ENCODE data around the gene KIFBP. TPM values are rescaled to one million over a fixed set of nuclear protein-coding genes. Genes with fewer than 3 reads are reported as not detected.
A peak's percentile ranks its signal among the peaks of the same experiment; 100 is the strongest.

KIFBP gene
- total RNA-seq, 1 donor from 2014 or later, result 20.6 TPM

DNA sequence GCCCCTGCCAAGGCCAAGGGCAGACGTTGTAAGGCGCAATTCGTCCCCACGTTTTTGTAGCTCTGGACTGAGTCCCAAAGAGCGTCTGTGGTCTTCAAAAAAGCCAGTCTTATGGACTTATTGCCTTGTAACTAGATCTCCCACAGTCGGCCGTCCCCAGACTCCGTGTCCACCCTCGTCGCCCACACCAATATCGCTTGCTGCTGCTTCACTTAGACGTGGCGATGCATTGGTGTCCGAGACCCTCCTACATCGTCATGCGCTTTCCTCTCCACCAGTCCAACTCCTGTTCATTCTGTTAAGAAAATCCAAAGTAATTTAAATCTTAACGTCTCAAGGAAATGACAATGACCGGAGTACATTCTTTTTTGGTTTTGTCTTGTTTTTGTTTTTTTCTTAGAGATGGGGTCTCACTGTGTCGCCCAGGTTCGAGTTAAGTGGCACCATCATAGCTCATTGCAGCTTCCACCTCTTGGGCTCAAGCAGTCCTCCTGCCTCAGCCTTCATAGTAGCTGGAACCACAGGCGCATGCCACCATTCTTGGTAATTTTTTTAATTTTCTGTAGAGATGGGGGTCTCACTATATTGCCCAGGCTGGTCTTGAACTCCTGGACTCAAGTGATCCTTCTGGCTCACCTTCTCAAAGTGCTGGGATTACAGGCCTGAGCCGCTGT lies 851 bp downstream of the KIFBP start:
- DNase-seq (no peak), ATAC-seq (peak in 1 of 2 donors; percentile 6)
- Histone ChIP-seq H3K4me3 (peak overlapping the region; percentile 90), H3K4me1 (peaks cover 51% of the 10 kb centered on the region), H3K27me3 (ENCODE audit: low read depth) (no peaks in the 10 kb centered on the region), H3K27ac (peak overlapping the region; percentile 88), H3K9me3 (no peaks in the 10 kb centered on the region), H3K36me3 (peaks cover 13% of the 10 kb centered on the region)
- intact Hi-C loops (cut with DNase I), result no loop called here
- TF ChIP-seq, protein P1, sequence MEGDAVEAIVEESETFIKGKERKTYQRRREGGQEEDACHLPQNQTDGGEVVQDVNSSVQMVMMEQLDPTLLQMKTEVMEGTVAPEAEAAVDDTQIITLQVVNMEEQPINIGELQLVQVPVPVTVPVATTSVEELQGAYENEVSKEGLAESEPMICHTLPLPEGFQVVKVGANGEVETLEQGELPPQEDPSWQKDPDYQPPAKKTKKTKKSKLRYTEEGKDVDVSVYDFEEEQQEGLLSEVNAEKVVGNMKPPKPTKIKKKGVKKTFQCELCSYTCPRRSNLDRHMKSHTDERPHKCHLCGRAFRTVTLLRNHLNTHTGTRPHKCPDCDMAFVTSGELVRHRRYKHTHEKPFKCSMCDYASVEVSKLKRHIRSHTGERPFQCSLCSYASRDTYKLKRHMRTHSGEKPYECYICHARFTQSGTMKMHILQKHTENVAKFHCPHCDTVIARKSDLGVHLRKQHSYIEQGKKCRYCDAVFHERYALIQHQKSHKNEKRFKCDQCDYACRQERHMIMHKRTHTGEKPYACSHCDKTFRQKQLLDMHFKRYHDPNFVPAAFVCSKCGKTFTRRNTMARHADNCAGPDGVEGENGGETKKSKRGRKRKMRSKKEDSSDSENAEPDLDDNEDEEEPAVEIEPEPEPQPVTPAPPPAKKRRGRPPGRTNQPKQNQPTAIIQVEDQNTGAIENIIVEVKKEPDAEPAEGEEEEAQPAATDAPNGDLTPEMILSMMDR (IDR thresholded peaks at IDR 0.05), result no peak

DNA sequence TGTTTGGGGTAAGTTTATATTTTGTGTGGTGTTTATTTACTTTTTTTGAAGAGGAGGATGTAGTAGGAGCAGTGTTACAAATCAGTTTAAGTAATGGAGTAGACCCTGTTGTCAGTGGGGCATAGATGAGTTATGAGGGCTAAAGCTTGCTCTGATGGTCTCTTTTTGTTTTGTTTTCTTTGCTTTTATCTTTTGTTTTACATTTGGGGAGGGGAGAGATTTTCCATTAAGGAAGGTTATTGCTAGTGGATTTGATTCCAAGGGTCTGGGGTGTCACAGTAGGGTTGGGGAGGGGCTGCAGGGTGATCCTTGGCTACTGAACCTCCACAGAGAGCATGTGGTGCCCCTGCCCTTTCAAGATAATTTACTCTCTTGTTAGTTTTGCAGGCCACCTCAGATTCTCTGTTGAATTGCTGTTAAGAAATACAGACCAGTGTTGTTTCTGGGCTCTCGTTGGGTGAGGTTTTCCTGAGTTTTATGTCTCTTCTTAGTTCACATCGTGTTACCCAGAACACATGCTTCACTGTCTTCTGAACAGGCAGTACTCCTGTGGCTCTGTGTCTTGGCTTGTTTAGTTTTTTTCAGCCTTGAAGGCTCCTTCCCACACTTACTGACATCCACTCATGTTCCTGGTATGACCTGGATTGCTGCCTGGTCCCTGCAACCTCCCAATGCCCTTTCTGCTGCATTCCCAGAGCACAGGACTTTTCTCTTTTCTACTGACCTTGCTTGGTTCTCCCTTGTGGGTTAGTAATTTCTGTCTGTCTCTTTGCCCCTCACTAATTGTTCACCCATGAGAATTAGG lies 4.2 kb downstream of the KIFBP start:
- Histone ChIP-seq H3K27ac (no peak overlapping the region), H3K27me3 (ENCODE audit: low read depth) (no peaks in the 10 kb centered on the region), H3K4me1 (peaks cover 50% of the 10 kb centered on the region), H3K4me3 (no peak overlapping the region), H3K9me3 (no peaks in the 10 kb centered on the region), H3K36me3 (no peaks in the 10 kb centered on the region)
- no peak for DNase-seq
- TF ChIP-seq, protein P1 (IDR thresholded peaks at IDR 0.05), result no peak
- ATAC-seq, result peak in 1 of 2 donors; percentile 5
- intact Hi-C loops (cut with DNase I), result no loop called here

DNA sequence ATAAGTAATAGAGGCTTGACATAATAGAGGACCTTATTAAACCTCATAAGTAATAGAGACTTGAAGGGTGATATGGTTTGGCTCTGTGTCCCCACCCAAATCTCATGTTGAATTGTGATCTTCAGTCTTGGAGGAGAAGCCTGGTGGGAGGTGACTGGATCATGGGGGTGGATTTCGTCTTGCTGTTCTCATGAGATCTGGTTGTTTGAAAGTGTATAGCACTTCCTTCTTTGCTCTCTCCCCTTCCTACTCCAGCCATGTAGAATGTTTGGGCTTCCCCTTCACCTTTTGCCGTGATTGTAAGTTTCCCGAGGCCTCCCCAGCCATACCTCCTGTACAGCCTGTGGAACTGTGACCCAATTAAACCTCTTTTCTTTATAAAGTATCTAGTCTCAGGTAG lies 8.6 kb downstream of the KIFBP start:
- Histone ChIP-seq H3K4me1 (peaks cover 22% of the 10 kb centered on the region), H3K27me3 (ENCODE audit: low read depth) (no peaks in the 10 kb centered on the region), H3K9me3 (no peaks in the 10 kb centered on the region), H3K36me3 (peaks cover 25% of the 10 kb centered on the region), H3K27ac (no peak overlapping the region), H3K4me3 (no peak overlapping the region)
- TF ChIP-seq, protein P1 (IDR thresholded peaks at IDR 0.05), result no peak
- intact Hi-C loops (cut with DNase I), result no loop called here
- DNase-seq, result no peak
- no peak for ATAC-seq

DNA sequence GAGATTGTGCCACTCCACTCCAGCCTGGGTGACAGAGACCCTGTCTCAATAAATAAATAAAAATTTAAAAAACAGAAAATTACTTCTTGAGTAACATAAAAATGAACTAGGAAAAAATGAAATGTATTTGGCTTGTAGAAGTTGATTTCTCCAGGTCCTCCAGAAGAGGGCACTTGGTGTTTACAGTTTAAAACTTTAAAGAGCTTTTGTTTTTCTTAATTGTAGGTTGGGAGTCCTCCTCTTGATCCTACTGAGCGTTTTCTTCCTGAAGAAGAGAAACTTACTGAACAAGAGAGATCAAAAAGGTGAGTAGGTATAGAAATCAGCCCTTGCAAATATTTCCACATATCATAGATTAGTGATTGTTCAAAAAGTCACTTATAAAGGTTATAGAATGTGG lies 16.2 kb downstream of the KIFBP start:
- Histone ChIP-seq H3K27me3 (ENCODE audit: low read depth) (no peaks in the 10 kb centered on the region), H3K27ac (no peak overlapping the region), H3K9me3 (no peaks in the 10 kb centered on the region), H3K4me3 (no peak overlapping the region), H3K36me3 (peaks cover 63% of the 10 kb centered on the region), H3K4me1 (no peaks in the 10 kb centered on the region)
- TF ChIP-seq, protein P1 (IDR thresholded peaks at IDR 0.05), result peak; percentile 57
- peak in 1 of 2 donors; percentile 57 for ATAC-seq
- intact Hi-C loops (cut with DNase I), result loop anchor here (10.0 kb wide), 1 partner anchor 90 kb away; no protein-coding TSS in a partner anchor
- DNase-seq, result no peak

DNA sequence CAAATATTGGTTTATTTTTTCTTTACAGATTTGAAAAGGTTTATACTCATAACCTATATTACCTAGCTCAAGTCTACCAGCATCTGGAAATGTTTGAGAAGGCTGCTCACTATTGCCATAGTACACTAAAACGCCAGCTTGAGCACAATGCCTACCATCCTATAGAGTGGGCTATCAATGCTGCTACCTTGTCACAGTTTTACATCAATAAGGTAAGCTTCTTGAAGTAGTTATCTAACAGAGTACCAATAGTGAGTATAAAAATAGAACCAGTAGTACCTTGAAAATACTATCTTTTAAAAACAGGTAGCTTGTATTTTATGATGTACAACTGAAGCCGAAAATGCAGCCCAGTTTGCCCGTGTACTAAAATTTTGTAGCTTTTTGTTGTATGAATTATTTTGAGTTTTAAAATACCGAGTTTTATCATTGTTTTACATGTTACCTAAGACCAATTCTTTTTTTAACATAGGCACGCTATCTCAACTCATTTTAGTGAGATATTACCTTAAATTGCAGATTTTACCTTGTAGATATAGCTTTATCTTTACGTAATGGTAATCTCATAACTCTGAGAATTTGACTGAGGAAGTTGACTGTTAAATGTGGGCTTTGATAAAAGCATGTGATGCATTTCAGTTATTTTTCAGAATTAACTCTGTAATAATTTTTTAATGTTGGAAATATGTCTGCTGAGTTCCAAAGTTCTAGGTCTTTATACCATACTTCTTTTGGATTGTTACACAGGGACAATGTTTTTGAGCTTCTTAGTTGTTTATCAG lies 17.3 kb downstream of the KIFBP start:
- DNase-seq, result no peak
- H3K4me1 ChIP-seq, result no peaks in the 10 kb centered on the region
- intact Hi-C loops (cut with DNase I), result loop anchor here (10.0 kb wide), 1 partner anchor 89 kb away; no protein-coding TSS in a partner anchor
- no peak overlapping the region for H3K4me3 ChIP-seq
- H3K27ac ChIP-seq, result no peak overlapping the region
- H3K27me3 ChIP-seq (ENCODE audit: low read depth), result no peaks in the 10 kb centered on the region
- no peaks in the 10 kb centered on the region for H3K9me3 ChIP-seq
- TF ChIP-seq, protein P1 (IDR thresholded peaks at IDR 0.05), result no peak
- peaks cover 61% of the 10 kb centered on the region for H3K36me3 ChIP-seq
- no peak for ATAC-seq
